H1 (cell line): ENCODE results near the gene NKAIN2. TPM values are rescaled to one million over a fixed set of nuclear protein-coding genes. Genes with fewer than 3 reads are reported as not detected.

Experiments used
- CTCF ChIA-PET: fragments of 300-600 bp; sonication (Branson Sonifier 250); formaldehyde crosslinking; loops from one replicate; lab custom pipeline; 2021; ENCODE audit not compliant: partially characterized antibody; lab: Charles Lee
- POLR2A ChIA-PET: fragments of 300-600 bp; sonication (Branson Sonifier 250); formaldehyde crosslinking; loops from one replicate; lab custom pipeline; 2021; ENCODE audit warnings: inconsistent platforms; ENCODE audit not compliant: partially characterized antibody; lab: Charles Lee
- DNase-seq, 2 experiments: peaks; one replicate each; pipeline versions ENCODE4 v3.0.0 to v3.0.0-alpha.2; 2010 to 2022; ENCODE audit warnings: low spot score in 2 of 2, low read depth in 1 of 2, mixed read lengths in 1 of 2
- FAIRE-seq: peaks from 2 replicates; lab custom pipeline; 2011; peaks lifted over from hg19 to GRCh38; lab: Jason Lieb, UNC
- H2AFZ ChIP-seq: 2 replicates; pipeline ENCODE4 v1.8.1; 2012; ENCODE audit warnings: low read length, inconsistent platforms
- H2AK5ac ChIP-seq: 2 replicates; pipeline ENCODE4 v1.6.1; 2013; ENCODE audit warnings: low read depth, low read length
- H2BK120ac ChIP-seq: replicated peaks from 2 replicates; pipeline ENCODE3; 2013; ENCODE audit warnings: low read depth, low read length, inconsistent platforms
- H2BK12ac ChIP-seq: 2 replicates; pipeline ENCODE4 v1.6.1; 2013; ENCODE audit warnings: low read depth, low read length
- H2BK15ac ChIP-seq: 2 replicates; pipeline ENCODE4 v1.6.1; 2013; ENCODE audit warnings: low read length
- H2BK20ac ChIP-seq: 2 replicates; pipeline ENCODE4 v1.6.1; 2013; ENCODE audit warnings: low read length
- H2BK5ac ChIP-seq: 2 replicates; pipeline ENCODE4 v1.6.1; 2013; ENCODE audit warnings: low read depth, low read length
- H3K14ac ChIP-seq: 2 replicates; pipeline ENCODE4 v1.6.1; 2013; ENCODE audit warnings: inconsistent platforms; ENCODE audit not compliant: insufficient read length
- H3K18ac ChIP-seq: 2 replicates; pipeline ENCODE4 v1.6.1; 2013; ENCODE audit warnings: low read length; ENCODE audit errors: extremely low read depth
- H3K23ac ChIP-seq: 2 replicates; pipeline ENCODE4 v1.6.1; 2013; ENCODE audit warnings: inconsistent platforms; ENCODE audit not compliant: insufficient read length
- H3K23me2 ChIP-seq: 2 replicates; pipeline ENCODE4 v1.6.1; 2013; ENCODE audit warnings: low read depth, low read length
- H3K27ac ChIP-seq: 2 replicates; pipeline ENCODE4 v1.6.1; 2011; ENCODE audit warnings: low read depth, low read length, inconsistent platforms
- H3K27me3 ChIP-seq, 4 experiments: replicated peaks in 1 of 4; 1 replicate in 1 of 4; 2 replicates in 3 of 4; pipeline versions ENCODE4 v1.6.1 to v1.8.1; 2011 to 2013; ENCODE audit warnings: low read length in 3 of 4, mild to moderate bottlenecking in 3 of 4, inconsistent platforms in 2 of 4, mixed read lengths in 2 of 4, moderate library complexity in 1 of 4; ENCODE audit not compliant: control insufficient read depth in 3 of 4, insufficient read depth in 3 of 4; ENCODE audit errors: extremely low read depth in 1 of 4
- H3K36me3 ChIP-seq, 4 experiments: 2 replicates each; pipeline versions ENCODE4 v1.6.1 to v1.8.1; 2011 to 2013; ENCODE audit warnings: mild to moderate bottlenecking in 4 of 4, low read length in 3 of 4, moderate library complexity in 2 of 4, control low read depth in 1 of 4, inconsistent platforms in 1 of 4; ENCODE audit not compliant: insufficient read depth in 4 of 4, control insufficient read depth in 2 of 4
- H3K4ac ChIP-seq: replicated peaks from 2 replicates; pipeline ENCODE3; 2013; ENCODE audit warnings: low read length, low read depth, mixed read lengths, inconsistent platforms; ENCODE audit not compliant: insufficient read length
- H3K4me1 ChIP-seq, 4 experiments: replicated peaks in 1 of 4; 1 replicate in 1 of 4; 2 replicates in 3 of 4; pipeline versions ENCODE4 v1.6.1 to v1.8.1; 2011 to 2013; ENCODE audit warnings: low read length in 3 of 4, inconsistent platforms in 2 of 4, mixed read lengths in 1 of 4; ENCODE audit not compliant: insufficient read depth in 4 of 4, control insufficient read depth in 3 of 4
- H3K4me2 ChIP-seq, 2 experiments: 2 replicates each; pipeline versions ENCODE4 v1.6.1 to v1.8.1; 2011 to 2013; ENCODE audit warnings: low read depth in 2 of 2, low read length in 2 of 2, control low read depth in 1 of 2, inconsistent platforms in 1 of 2, mild to moderate bottlenecking in 1 of 2; ENCODE audit not compliant: insufficient read depth in 1 of 2
- H3K4me3 ChIP-seq, 4 experiments: fragments of 200-600, 300-600 bp in 1 of 4; sonication (generic), shearing (Covaris generic), sonication (Bioruptor Twin) in 1 of 4; 2 replicates each; pipeline versions ENCODE4 v1.5.1 to v1.8.1; 2011 to 2016; ENCODE audit warnings: low read length in 4 of 4, low read depth in 3 of 4, control low read depth in 2 of 4, inconsistent platforms in 2 of 4, mild to moderate bottlenecking in 2 of 4, mixed read lengths in 1 of 4, moderate library complexity in 1 of 4; ENCODE audit not compliant: insufficient read depth in 2 of 4; ENCODE audit errors: extremely low read depth in 1 of 4
- H3K56ac ChIP-seq: replicated peaks from 2 replicates; pipeline ENCODE3; 2013; ENCODE audit warnings: low read depth, mild to moderate bottlenecking, mixed read lengths, low read length, inconsistent platforms; ENCODE audit not compliant: insufficient read length
- H3K79me1 ChIP-seq: 2 replicates; pipeline ENCODE4 v1.6.1; 2013; ENCODE audit warnings: low read depth, low read length, control low read depth
- H3K79me2 ChIP-seq, 2 experiments: 2 replicates each; pipeline versions ENCODE4 v1.6.1 to v1.8.1; 2012 to 2013; ENCODE audit warnings: low read length in 2 of 2, mild to moderate bottlenecking in 2 of 2, inconsistent platforms in 1 of 2; ENCODE audit not compliant: insufficient read depth in 2 of 2, control insufficient read depth in 1 of 2
- H3K9ac ChIP-seq, 4 experiments: replicated peaks in 1 of 4; 1 replicate in 1 of 4; 2 replicates in 3 of 4; pipeline versions ENCODE4 v1.6.1 to v1.8.1; 2011 to 2013; ENCODE audit warnings: low read depth in 3 of 4, low read length in 3 of 4, control low read depth in 2 of 4, mild to moderate bottlenecking in 2 of 4, moderate library complexity in 2 of 4, inconsistent platforms in 1 of 4; ENCODE audit errors: extremely low read depth in 1 of 4
- H3K9me3 ChIP-seq, 2 experiments: 2 replicates each; pipeline versions ENCODE4 v1.6.1 to v1.8.1; 2012 to 2013; ENCODE audit warnings: mild to moderate bottlenecking in 2 of 2, moderate library complexity in 2 of 2, control low read depth in 1 of 2, inconsistent platforms in 1 of 2, low read depth in 1 of 2, low read length in 1 of 2, mixed read lengths in 1 of 2; ENCODE audit not compliant: insufficient read depth in 2 of 2
- H4K20me1 ChIP-seq, 2 experiments: replicated peaks in 1 of 2; 2 replicates each; pipeline versions ENCODE3 to v1.8.1; 2011 to 2013; ENCODE audit warnings: inconsistent platforms in 2 of 2, low read length in 2 of 2, mild to moderate bottlenecking in 1 of 2; ENCODE audit not compliant: insufficient read depth in 2 of 2, control insufficient read depth in 1 of 2
- H4K5ac ChIP-seq: 2 replicates; pipeline ENCODE4 v1.6.1; 2013; ENCODE audit warnings: low read length, low read depth, mixed read lengths, inconsistent platforms; ENCODE audit not compliant: insufficient read length
- H4K8ac ChIP-seq: 2 replicates; pipeline ENCODE4 v1.8.0; 2013; ENCODE audit warnings: mild to moderate bottlenecking, moderate library complexity, low read length, inconsistent platforms; ENCODE audit not compliant: insufficient read depth; ENCODE audit errors: extremely low read depth
- H4K91ac ChIP-seq: replicated peaks from 2 replicates; pipeline ENCODE3; 2013; ENCODE audit warnings: low read length, mixed read lengths, inconsistent platforms; ENCODE audit not compliant: insufficient read length
- ATF3 ChIP-seq: IDR thresholded peaks from 2 replicates; pipeline ENCODE4 v1.6.1; 2011; ENCODE audit warnings: low read depth, mild to moderate bottlenecking, low read length; ENCODE audit not compliant: insufficient read depth
- HDAC6 ChIP-seq: IDR thresholded peaks from one replicate; pipeline ENCODE4 v1.7.1; 2012; ENCODE audit warnings: low read depth, mild to moderate bottlenecking, inconsistent platforms, low read length, moderate library complexity
- MAX ChIP-seq: IDR thresholded peaks from 2 replicates; pipeline ENCODE4 v1.6.1; 2012; ENCODE audit warnings: inconsistent platforms
- POLR2A ChIP-seq, 2 experiments: IDR thresholded peaks; 1 replicate in 1 of 2; 2 replicates in 1 of 2; pipeline ENCODE4 v1.6.1; 2011; ENCODE audit warnings: low read depth in 2 of 2, low read length in 2 of 2, mild to moderate bottlenecking in 2 of 2; ENCODE audit errors: control extremely low read depth in 1 of 2
- TAF7 ChIP-seq: optimal IDR thresholded peaks from 2 replicates; pipeline ENCODE3; 2011; ENCODE audit warnings: low read depth, mild to moderate bottlenecking, inconsistent platforms, low read length, moderate library complexity, borderline replicate concordance
- TCF12 ChIP-seq: IDR thresholded peaks from 2 replicates; pipeline ENCODE4 v1.6.1; 2011; ENCODE audit warnings: low read depth, mild to moderate bottlenecking, low read length
- YY1 ChIP-seq: IDR thresholded peaks from 2 replicates; pipeline ENCODE4 v1.6.1; 2011; ENCODE audit warnings: low read depth, mild to moderate bottlenecking, low read length
- ZNF274 ChIP-seq: IDR thresholded peaks from 2 replicates; pipeline ENCODE4 v1.7.0; 2012; ENCODE audit warnings: low read length, borderline replicate concordance; ENCODE audit errors: extremely low read depth
- WGBS, 2 experiments: shearing (Covaris generic) in 1 of 2; methylation state at CpG; one replicate each; pipeline versions ENCODE4 v1.1.6 to v1.1.7; 2013 to 2015; ENCODE audit warnings: low lambda C conversion rate in 2 of 2, mixed read lengths in 2 of 2, inconsistent platforms in 1 of 2, low coverage in 1 of 2, missing lambda C conversion rate in 1 of 2; ENCODE audit not compliant: insufficient replicate concordance in 2 of 2, insufficient coverage in 1 of 2, insufficient read length in 1 of 2; ENCODE audit errors: extremely low coverage in 1 of 2, missing lambda C conversion rate in 1 of 2; 5-methylcytosine and 5-hydroxymethylcytosine counted together
- polyA plus RNA-seq, 7 experiments: library from polyadenylated mRNA; depleted of rRNA in 3 of 7; stranded (reverse) in 5 of 7; unstranded in 2 of 7; fragments of >200 nt in 5 of 7; fragments of 200-250 nt in 2 of 7; gene quantifications; 1 replicate in 5 of 7; 2 replicates in 1 of 7; 4 replicates in 1 of 7; pipeline versions ENCODE4 v1.2.1 to v1.2.3, GENCODE V29; 2011 to 2013; ENCODE audit warnings: missing spikeins in 2 of 7, mixed read lengths in 2 of 7
- total RNA-seq: library from RNA; stranded (reverse); fragmentation: NEBNext Ultra II Directional; extraction: Animal tissue kit (Norgen Biotek cat#: 25700); gene quantifications from 2 replicates; pipeline ENCODE4 v1.2.1, GENCODE V29; 2021

NKAIN2 gene
- total and polyA plus RNA-seq, 2 of the 8 experiments (the other 6 are each of a cell fraction or from before 2014, with no cell fraction given), result 0.20 to 0.34 TPM

GRCh38 chr6:124298730-124299129 is 495.1 kb downstream of the NKAIN2 start:
- Histone ChIP-seq H3K4me1 (no peaks in the 10 kb centered on the region), H4K5ac (no peak overlapping the region), H3K9me3 (peaks cover 7% of the 10 kb centered on the region in 2 experiments; a peak in 3 of 4 replicates), H3K4ac (no peak overlapping the region), H3K56ac (no peak overlapping the region), H4K8ac (no peak overlapping the region), H4K20me1 (no peaks in the 10 kb centered on the region), H2BK120ac (no peak overlapping the region), H3K36me3 (no peaks in the 10 kb centered on the region), H2AFZ (no peak overlapping the region), H3K4me3 (no peak overlapping the region), H3K14ac (no peak overlapping the region), H3K23ac (no peak overlapping the region), H2BK12ac (no peak overlapping the region), H3K9ac (no peak overlapping the region), H3K18ac (no peak overlapping the region), H2BK20ac (no peak overlapping the region), H3K23me2 (no peaks in the 10 kb centered on the region), H3K79me1 (no peaks in the 10 kb centered on the region), H2AK5ac (no peak overlapping the region), H3K79me2 (no peaks in the 10 kb centered on the region), H3K27me3 (no peaks in the 10 kb centered on the region), H3K27ac (no peak overlapping the region), H2BK5ac (no peak overlapping the region), H3K4me2 (no peak overlapping the region), H2BK15ac (no peak overlapping the region), H4K91ac (no peak overlapping the region)
- 62% methylated on average over 1 of the region's 1 CpG; no CpG with 5 or more reads in 1 of the 2 experiments for WGBS, 2 experiments
- TF ChIP-seq YY1 (no peak), MAX (no peak), TCF12 (no peak), TAF7 (no peak), HDAC6 (no peak), ATF3 (no peak), POLR2A (IDR thresholded peaks at IDR 0.05; ENCODE audit: control extremely low read depth in 1 of 2, low read depth in 2 of 2, low read length in 2 of 2) (no peak), ZNF274 (no peak)
- ChIA-PET CTCF (no interaction called here), POLR2A (no interaction called here)
- FAIRE-seq, result no peak
- no peak for DNase-seq
